HL-60 (cell line): ENCODE data around the gene ZBED3.
"Not testable (repeated sequence)": the region's sequence is repeated elsewhere in the genome, so short reads cannot be mapped to it uniquely, and the experiment has no call there.

Experiments
- DNase-seq, 2 experiments: peaks; one replicate each; pipeline ENCODE4 v3.0.0-alpha.2; 2010 to 2020; ENCODE audit warnings: low read depth in 1 of 2, low spot score in 1 of 2
- H3K27ac ChIP-seq: fragments of 250-450 bp; sonication (Bioruptor Pico); replicated peaks from 2 replicates; pipeline ENCODE4 v1.5.1; 2020; ENCODE audit warnings: mild to moderate bottlenecking, moderate library complexity
- H3K27me3 ChIP-seq: fragments of 250-450 bp; sonication (Bioruptor Pico); 2 replicates; pipeline ENCODE4 v1.5.1; 2021; ENCODE audit warnings: mild to moderate bottlenecking, moderate library complexity; ENCODE audit not compliant: insufficient read depth, poor library complexity, severe bottlenecking
- H3K4me3 ChIP-seq: replicated peaks from 2 replicates; pipeline ENCODE4 v1.5.1; 2011; ENCODE audit warnings: mild to moderate bottlenecking, control low read depth, low read length; ENCODE audit not compliant: insufficient read depth
- GABPA ChIP-seq: IDR thresholded peaks from 2 replicates; pipeline ENCODE4 v1.6.1; 2012; ENCODE audit warnings: low read depth
- POLR2AphosphoS5 ChIP-seq: IDR thresholded peaks from 2 replicates; pipeline ENCODE4 v1.6.1; 2012; ENCODE audit warnings: low read depth
- REST ChIP-seq: IDR thresholded peaks from 2 replicates; pipeline ENCODE4 v1.6.1; 2012; ENCODE audit warnings: low read depth; ENCODE audit not compliant: insufficient replicate concordance
- SPI1 ChIP-seq: IDR thresholded peaks from 2 replicates; pipeline ENCODE4 v1.6.1; 2012; ENCODE audit warnings: low read depth, mild to moderate bottlenecking, borderline replicate concordance
- TF ChIP-seq, protein P1 (sequence below): IDR thresholded peaks from one replicate; pipeline ENCODE4 v1.5.1; 2011; ENCODE audit warnings: low read length, control low read depth, inconsistent platforms; ENCODE audit not compliant: insufficient read depth

Gene ZBED3

DNA sequence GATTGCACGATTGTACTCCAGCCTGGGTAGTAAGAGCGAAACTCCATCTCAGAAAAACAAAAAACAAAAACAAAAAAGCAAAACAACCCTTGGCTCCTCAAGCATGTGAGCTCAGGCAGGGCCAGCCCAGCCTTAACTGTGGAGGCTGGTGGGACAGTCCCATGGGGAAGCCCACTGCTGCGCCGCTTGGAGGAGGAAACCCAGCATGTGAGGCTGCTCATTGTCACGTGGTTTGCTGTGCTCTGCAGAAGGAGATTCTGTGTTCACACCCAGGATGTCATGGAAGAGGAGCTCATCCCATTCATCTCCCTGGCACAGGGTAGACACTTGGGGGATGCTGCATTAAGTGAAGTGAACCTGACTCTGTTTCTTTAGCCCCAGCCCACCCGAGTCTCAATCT, 4.0 kb downstream of the ZBED3 start:
- TF ChIP-seq SPI1 (no peak), POLR2AphosphoS5 (no peak), REST (no peak), GABPA (no peak)
- TF ChIP-seq, protein P1, sequence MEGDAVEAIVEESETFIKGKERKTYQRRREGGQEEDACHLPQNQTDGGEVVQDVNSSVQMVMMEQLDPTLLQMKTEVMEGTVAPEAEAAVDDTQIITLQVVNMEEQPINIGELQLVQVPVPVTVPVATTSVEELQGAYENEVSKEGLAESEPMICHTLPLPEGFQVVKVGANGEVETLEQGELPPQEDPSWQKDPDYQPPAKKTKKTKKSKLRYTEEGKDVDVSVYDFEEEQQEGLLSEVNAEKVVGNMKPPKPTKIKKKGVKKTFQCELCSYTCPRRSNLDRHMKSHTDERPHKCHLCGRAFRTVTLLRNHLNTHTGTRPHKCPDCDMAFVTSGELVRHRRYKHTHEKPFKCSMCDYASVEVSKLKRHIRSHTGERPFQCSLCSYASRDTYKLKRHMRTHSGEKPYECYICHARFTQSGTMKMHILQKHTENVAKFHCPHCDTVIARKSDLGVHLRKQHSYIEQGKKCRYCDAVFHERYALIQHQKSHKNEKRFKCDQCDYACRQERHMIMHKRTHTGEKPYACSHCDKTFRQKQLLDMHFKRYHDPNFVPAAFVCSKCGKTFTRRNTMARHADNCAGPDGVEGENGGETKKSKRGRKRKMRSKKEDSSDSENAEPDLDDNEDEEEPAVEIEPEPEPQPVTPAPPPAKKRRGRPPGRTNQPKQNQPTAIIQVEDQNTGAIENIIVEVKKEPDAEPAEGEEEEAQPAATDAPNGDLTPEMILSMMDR = no peak
- no peak overlapping the region for H3K27ac ChIP-seq
- H3K27me3 ChIP-seq = no peaks in the 10 kb centered on the region
- no peak for DNase-seq
- no peak overlapping the region for H3K4me3 ChIP-seq

GRCh38 chr5:77082280-77082679, 4.8 kb downstream of the ZBED3 start:
- no peak for DNase-seq
- TF ChIP-seq, protein P1 = no peak
- no peak for TF ChIP-seq GABPA
- TF ChIP-seq POLR2AphosphoS5 = no peak
- no peak for TF ChIP-seq SPI1
- no peak for TF ChIP-seq REST
- Histone ChIP-seq H3K4me3 (no peak overlapping the region), H3K27me3 (no peaks in the 10 kb centered on the region), H3K27ac (no peak overlapping the region)

DNA sequence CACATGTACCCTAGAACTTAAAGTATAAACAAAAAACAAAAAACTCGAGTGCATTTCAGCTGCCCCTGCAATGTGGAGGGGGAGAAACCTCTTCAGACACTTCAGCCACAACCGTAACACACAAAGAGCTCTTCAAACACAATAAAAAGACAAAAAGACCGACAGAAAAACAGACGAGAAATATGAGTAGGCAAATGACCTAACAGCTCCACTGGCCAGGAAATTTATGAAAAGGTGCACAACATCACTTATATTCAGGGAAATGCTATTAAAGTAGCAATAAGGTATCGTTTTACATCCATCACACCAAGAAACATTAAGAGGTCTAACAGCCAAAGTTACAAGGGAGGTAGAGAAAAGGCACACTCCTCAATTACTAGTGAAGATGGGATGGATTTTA, 6.2 kb downstream of the ZBED3 start:
- H3K27ac ChIP-seq = no peak overlapping the region
- no peaks in the 10 kb centered on the region for H3K27me3 ChIP-seq
- no peak overlapping the region for H3K4me3 ChIP-seq
- TF ChIP-seq, protein P1 = no peak
- TF ChIP-seq REST (no peak), SPI1 (no peak), GABPA (no peak), POLR2AphosphoS5 (no peak)
- no peak for DNase-seq

DNA sequence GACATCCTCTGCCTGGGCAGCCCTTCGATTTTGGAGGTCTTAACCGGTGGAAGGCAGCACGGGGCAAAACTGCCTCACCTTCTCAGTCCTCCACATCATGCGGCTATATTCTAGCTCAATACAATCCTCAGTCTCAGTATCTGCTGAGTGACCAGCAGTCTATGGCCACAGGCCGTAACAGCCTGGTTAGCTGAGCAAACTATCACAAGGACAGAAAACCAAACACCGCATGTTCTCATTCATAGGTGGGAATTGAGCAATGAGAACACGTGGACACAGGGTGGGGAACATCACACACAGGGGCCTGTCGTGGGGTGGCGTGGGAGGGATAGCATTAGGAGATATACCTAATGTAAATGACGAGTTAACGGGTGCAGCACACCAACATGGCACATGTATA, 6.6 kb downstream of the ZBED3 start:
- H3K27ac ChIP-seq, H3K27me3 ChIP-seq, H3K4me3 ChIP-seq, DNase-seq: not testable (repeated sequence)
